K562 (cell line): ENCODE data around the gene SNRNP48. TPM values are rescaled to one million over a fixed set of nuclear protein-coding genes. Genes with fewer than 3 reads are reported as not detected.

Experiments used
- ATAC-seq: fragments of 200-7000 bp; cut with Tn5 transposase; 3 replicates; pipeline ENCODE4 v1.9.1; 2020; ENCODE audit warnings: moderate library complexity
- BruUV-seq: library from RNA; stranded (reverse); fragments of 400-500 nt; replicated peaks from 2 replicates; lab custom pipeline; 2021; lab: Mats Ljungman, UMichigan
- CTCF ChIA-PET: fragments of 300-600 bp; formaldehyde crosslinking; extraction: SDS; loops from one replicate; lab custom pipeline; 2021; ENCODE audit warnings: low intra/inter-chr PET ratio; lab: Yijun Ruan, JAX
- POLR2A ChIA-PET: fragments of 300-600, 350-650 bp; sonication (Branson Sonifier 250); formaldehyde crosslinking; extraction: SDS; loops from one replicate; lab custom pipeline; 2021; ENCODE audit warnings: antibody characterized with exemption, inconsistent platforms; lab: Yijun Ruan, JAX
- DNase-seq, 4 experiments: peaks; one replicate each; pipeline versions ENCODE4 v3.0.0 to v3.0.0-alpha.2; 2011 to 2018; ENCODE audit warnings: low spot score in 3 of 4, mixed read lengths in 3 of 4; ENCODE audit errors: extremely low read depth in 1 of 4
- FAIRE-seq: peaks from 2 replicates; lab custom pipeline; 2011; peaks lifted over from hg19 to GRCh38; lab: Jason Lieb, UNC
- H2AFZ ChIP-seq: 2 replicates; pipeline ENCODE4 v1.6.0; 2011; ENCODE audit warnings: low read depth, low read length, control low read depth, inconsistent platforms
- H3K27ac ChIP-seq: fragments of 200-600 bp; 3 replicates; pipeline ENCODE4 v1.8.0; 2011; ENCODE audit warnings: low read depth, mild to moderate bottlenecking, control low read depth, inconsistent platforms, low read length, moderate library complexity, mixed read lengths; ENCODE audit errors: extremely low read depth
- H3K27me3 ChIP-seq, 2 experiments: fragments of 300-600 bp in 1 of 2; 2 replicates in 1 of 2; 3 replicates in 1 of 2; pipeline versions ENCODE4 v1.6.0 to v1.8.0; 2011; ENCODE audit warnings: inconsistent platforms in 2 of 2, low read length in 2 of 2, mild to moderate bottlenecking in 1 of 2, mixed read lengths in 1 of 2, moderate library complexity in 1 of 2; ENCODE audit not compliant: control insufficient read depth in 2 of 2, insufficient read depth in 2 of 2
- H3K36me3 ChIP-seq: fragments of 300-600 bp; 3 replicates; pipeline ENCODE4 v1.8.0; 2011; ENCODE audit warnings: mild to moderate bottlenecking, low read length, inconsistent platforms; ENCODE audit not compliant: control insufficient read depth, insufficient read depth
- H3K4me1 ChIP-seq, 2 experiments: fragments of 200-600 bp in 1 of 2; replicated peaks in 1 of 2; 2 replicates in 1 of 2; 3 replicates in 1 of 2; pipeline versions ENCODE4 v1.5.1 to v1.8.0; 2011; ENCODE audit warnings: inconsistent platforms in 2 of 2, low read length in 2 of 2, mild to moderate bottlenecking in 1 of 2, mixed read lengths in 1 of 2, moderate library complexity in 1 of 2; ENCODE audit not compliant: control insufficient read depth in 2 of 2, insufficient read depth in 2 of 2
- H3K4me2 ChIP-seq: 2 replicates; pipeline ENCODE4 v1.6.1; 2011; ENCODE audit warnings: low read length, control low read depth, inconsistent platforms, mixed read lengths; ENCODE audit not compliant: insufficient read depth
- H3K4me3 ChIP-seq: fragments of 200-600 bp; sonication (generic), shearing (Covaris generic); 2 replicates; pipeline ENCODE4 v1.5.1; 2016; ENCODE audit warnings: control low read depth, inconsistent platforms
- H3K79me2 ChIP-seq: fragments of 200-600 bp; 3 replicates; pipeline ENCODE4 v1.8.0; 2011; ENCODE audit warnings: low read length, inconsistent platforms; ENCODE audit not compliant: control insufficient read depth, insufficient read depth
- H3K9ac ChIP-seq, 2 experiments: 2 replicates each; pipeline versions ENCODE4 v1.6.0 to v1.6.1; 2011; ENCODE audit warnings: low read depth in 2 of 2, low read length in 2 of 2, control low read depth in 1 of 2, inconsistent platforms in 1 of 2, mild to moderate bottlenecking in 1 of 2, mixed read lengths in 1 of 2; ENCODE audit not compliant: insufficient read depth in 1 of 2
- H3K9me1 ChIP-seq: one replicate; pipeline ENCODE4 v1.6.0; 2011; ENCODE audit warnings: inconsistent platforms, mild to moderate bottlenecking, low read length, moderate library complexity; ENCODE audit not compliant: control insufficient read depth, insufficient read depth
- H3K9me3 ChIP-seq: replicated peaks from 2 replicates; pipeline ENCODE4 v1.5.1; 2011; ENCODE audit warnings: low read depth, low read length, inconsistent platforms; ENCODE audit not compliant: control insufficient read depth, insufficient read depth
- H4K20me1 ChIP-seq: replicated peaks from 2 replicates; pipeline ENCODE4 v1.6.1; 2011; ENCODE audit warnings: low read length, inconsistent platforms, mixed read lengths; ENCODE audit not compliant: control insufficient read depth, insufficient read depth
- BMI1 ChIP-seq: fragments of 150-350 bp; IDR thresholded peaks from 2 replicates; pipeline ENCODE4 v1.6.1; 2014; ENCODE audit warnings: low read length
- EGR1 ChIP-seq: fragments of 450-650 bp; conservative IDR thresholded peaks from 2 replicates; pipeline ENCODE4 v1.6.1; 2017; ENCODE audit warnings: mild to moderate bottlenecking
- FOXK1 ChIP-seq: sonication (generic); formaldehyde crosslinking; IDR thresholded peaks from 2 replicates; pipeline ENCODE4 v1.8.0; 2022; ENCODE audit warnings: missing genetic modification reagents, mild to moderate bottlenecking, borderline replicate concordance
- NCOR1 ChIP-seq: fragments of 450-650 bp; IDR thresholded peaks from 2 replicates; pipeline ENCODE4 v1.6.1; 2016; ENCODE audit warnings: mild to moderate bottlenecking, moderate library complexity
- ZKSCAN1 ChIP-seq: fragments of 150-350 bp; IDR thresholded peaks from 2 replicates; pipeline ENCODE4 v1.6.1; 2016; ENCODE audit warnings: low read depth, low read length
- ZNF143 ChIP-seq: sonication (generic); formaldehyde crosslinking; IDR thresholded peaks from 2 replicates; pipeline ENCODE4 v1.9.0; 2022; ENCODE audit warnings: mild to moderate bottlenecking, missing genetic modification reagents
- WGBS: fragments of 100-300 bp; shearing (Covaris generic); methylation state at CpG from one replicate; pipeline ENCODE4 v1.1.6; 2016; ENCODE audit warnings: low coverage, mixed read lengths; ENCODE audit not compliant: insufficient coverage; ENCODE audit errors: missing lambda C conversion rate; 5-methylcytosine and 5-hydroxymethylcytosine counted together
- in situ Hi-C: fragments of 300-500 bp; cut with MboI; formaldehyde crosslinking; loops from 4 replicates; pipeline ENCODE4 v1.15.0; 2018; ENCODE audit warnings: inconsistent platforms, mixed read lengths
- intact Hi-C: fragments of 100-400 bp; cut with micrococcal nuclease; formaldehyde crosslinking; loops from 2 replicates; pipeline ENCODE4 v1.14.2; 2022
- polyA plus RNA-seq, 8 experiments: library from polyadenylated mRNA; depleted of rRNA in 4 of 8; stranded (reverse) in 5 of 8; unstranded in 3 of 8; fragments of >200 nt; fragmentation: Nextera tagmentation in 2 of 8; fragmentation: Illumina TruSeq in 1 of 8; extraction: Ambion mirVana in 2 of 8; extraction: Trizol in 1 of 8; gene quantifications; 2 replicates each; pipeline versions ENCODE4 v1.2.1 to v1.2.3, GENCODE V29; 2011 to 2014; ENCODE audit warnings: inconsistent platforms in 1 of 8, missing spikeins in 1 of 8
- total RNA-seq, 7 experiments: library from RNA; depleted of rRNA in 6 of 7; stranded (reverse); fragments of >200 nt in 6 of 7; fragmentation: Illumina TruSeq in 2 of 7; extraction: Trizol in 2 of 7; gene quantifications; 2 replicates each; pipeline versions ENCODE4 v1.2.1 to v1.2.3, GENCODE V29; 2011 to 2021; ENCODE audit warnings: low replicate concordance in 1 of 7
- TF ChIP-seq, protein P1 (sequence below), 3 experiments: IDR thresholded peaks in 2 of 3; conservative IDR thresholded peaks in 1 of 3; 2 replicates each; pipeline ENCODE4 v1.5.1; 2011 to 2012; ENCODE audit warnings: low read length in 3 of 3, mild to moderate bottlenecking in 3 of 3, control low read depth in 2 of 3, improper control_type of control experiment in 1 of 3, inconsistent platforms in 1 of 3, low read depth in 1 of 3, mixed read lengths in 1 of 3, moderate library complexity in 1 of 3; ENCODE audit not compliant: insufficient read depth in 2 of 3

The SNRNP48 gene
- total and polyA plus RNA-seq, 9 of the 15 experiments (the other 6 are each of a cell fraction or from before 2014, with no cell fraction given), result 6.2 to 32.9 (median 18.6) TPM

DNA sequence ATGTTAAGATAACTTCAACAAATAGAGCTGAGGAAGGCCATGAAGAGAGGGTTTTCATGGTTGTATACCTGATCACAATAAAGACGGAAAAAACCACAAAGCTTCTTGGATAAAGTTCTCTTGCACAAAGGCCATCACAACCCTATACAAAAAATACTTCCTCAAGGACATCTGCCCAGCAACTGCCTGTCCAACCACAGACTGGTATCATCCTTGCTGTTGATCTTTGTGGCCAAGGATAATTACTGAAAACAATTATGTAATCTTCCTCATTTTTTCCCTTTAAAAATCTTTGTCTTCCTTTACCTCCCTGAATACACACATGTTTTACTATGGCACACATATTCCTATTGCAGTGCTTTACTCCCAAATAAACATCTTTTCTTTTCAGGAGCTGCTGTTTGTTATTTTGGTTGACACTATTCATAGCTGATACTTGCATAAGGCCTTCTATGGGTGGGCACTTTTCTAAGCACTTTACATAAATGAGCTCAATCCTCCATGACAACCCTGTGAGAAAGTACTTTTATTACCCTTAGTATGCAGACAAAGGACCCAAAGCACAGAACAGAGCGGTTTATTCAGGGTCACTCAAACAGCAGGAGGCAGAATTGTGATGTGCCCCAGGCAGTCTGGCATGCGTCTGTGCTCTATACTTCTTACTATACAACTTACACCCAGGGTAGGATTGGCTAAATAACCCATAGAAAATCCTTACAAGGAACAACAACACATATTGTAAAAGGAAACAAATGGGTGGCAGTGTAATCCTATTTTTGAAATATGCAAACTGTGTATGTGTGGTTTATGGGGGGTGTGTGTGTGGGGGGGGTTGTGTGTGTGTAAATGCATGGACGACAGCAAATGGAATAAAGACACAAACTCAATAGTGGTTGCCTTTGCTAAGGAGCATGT lies 35.1 kb downstream of the SNRNP48 start (continued):
- TF ChIP-seq, protein P1, sequence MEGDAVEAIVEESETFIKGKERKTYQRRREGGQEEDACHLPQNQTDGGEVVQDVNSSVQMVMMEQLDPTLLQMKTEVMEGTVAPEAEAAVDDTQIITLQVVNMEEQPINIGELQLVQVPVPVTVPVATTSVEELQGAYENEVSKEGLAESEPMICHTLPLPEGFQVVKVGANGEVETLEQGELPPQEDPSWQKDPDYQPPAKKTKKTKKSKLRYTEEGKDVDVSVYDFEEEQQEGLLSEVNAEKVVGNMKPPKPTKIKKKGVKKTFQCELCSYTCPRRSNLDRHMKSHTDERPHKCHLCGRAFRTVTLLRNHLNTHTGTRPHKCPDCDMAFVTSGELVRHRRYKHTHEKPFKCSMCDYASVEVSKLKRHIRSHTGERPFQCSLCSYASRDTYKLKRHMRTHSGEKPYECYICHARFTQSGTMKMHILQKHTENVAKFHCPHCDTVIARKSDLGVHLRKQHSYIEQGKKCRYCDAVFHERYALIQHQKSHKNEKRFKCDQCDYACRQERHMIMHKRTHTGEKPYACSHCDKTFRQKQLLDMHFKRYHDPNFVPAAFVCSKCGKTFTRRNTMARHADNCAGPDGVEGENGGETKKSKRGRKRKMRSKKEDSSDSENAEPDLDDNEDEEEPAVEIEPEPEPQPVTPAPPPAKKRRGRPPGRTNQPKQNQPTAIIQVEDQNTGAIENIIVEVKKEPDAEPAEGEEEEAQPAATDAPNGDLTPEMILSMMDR (IDR thresholded peaks at IDR 0.05 in 2 of 3, conservative IDR thresholded peaks at IDR 0.05 in 1 of 3; ENCODE audit: insufficient read depth in 2 of 3, low read depth in 1 of 3, low read length in 3 of 3), result peak in 1 of 3 experiments; percentile 15; a peak in 1 of 6 replicates
- TF ChIP-seq FOXK1 (CRISPR knock-in tag) (no peak), ZKSCAN1 (no peak), BMI1 (0 out of 2 replicates have a peak, but pooled peaks have one; percentile 23), ZNF143 (CRISPR knock-in tag) (no peak)
- TF ChIP-seq, all 486 proteins: peak for 3

DNA sequence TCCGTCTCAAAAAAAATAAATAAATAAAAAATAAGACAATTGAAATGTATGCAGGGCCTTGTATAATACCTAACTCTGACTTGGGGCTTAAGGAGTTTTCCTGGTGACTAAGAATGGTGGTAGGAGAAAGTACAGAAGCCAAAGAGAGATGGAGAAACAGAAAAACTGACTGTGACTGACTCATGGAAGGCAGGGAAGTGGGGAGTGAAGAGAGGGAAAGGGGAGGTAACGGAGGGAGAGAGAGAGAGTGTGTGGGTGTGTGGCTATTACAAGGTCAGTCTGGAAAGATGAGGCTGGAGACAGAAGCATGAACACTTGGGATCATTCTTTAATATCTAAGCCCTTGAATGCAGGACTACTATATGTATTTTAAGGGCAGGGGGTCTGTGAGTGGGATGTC lies 38.5 kb downstream of the SNRNP48 start:
- Histone ChIP-seq H3K27me3 (peaks cover 35 to 52% of the 10 kb centered on the region in 2 experiments), H3K9me1 (no peaks in the 10 kb centered on the region), H3K4me2 (no peak overlapping the region), H3K4me3 (no peak overlapping the region), H2AFZ (no peak overlapping the region), H3K4me1 (no peaks in the 10 kb centered on the region), H3K9me3 (no peaks in the 10 kb centered on the region), H4K20me1 (no peaks in the 10 kb centered on the region), H3K36me3 (no peaks in the 10 kb centered on the region), H3K79me2 (no peaks in the 10 kb centered on the region), H3K27ac (no peak overlapping the region), H3K9ac (no peak overlapping the region)
- TF ChIP-seq NCOR1, result no peak
- peak; percentile 32; the same call in 1 of the 2 replicates for TF ChIP-seq EGR1
- POLR2A ChIA-PET, result interaction anchor here (1.3 kb wide), 1 partner anchor 22 kb away, joined by 3 read pairs; no protein-coding TSS in a partner anchor
- intact Hi-C loops, result no loop called here
- FAIRE-seq (no peak), ATAC-seq (no peak), DNase-seq (no peak)
- WGBS, result 8% methylated on average over 2 of the region's 2 CpGs
- CTCF ChIA-PET, result no interaction called here
- in situ Hi-C loops, result no loop called here
- BruUV-seq, result no TSS peak
